HG03135 (cell line): ENCODE results near the gene AP3D1.
"Not testable (repeated sequence)": the region's sequence is repeated elsewhere in the genome, so short reads cannot be mapped to it uniquely, and the experiment has no call there.

ENCODE experiments used
- ATAC-seq: cut with Tn5 transposase; IDR thresholded peaks from one replicate; pipeline ENCODE4 v1.9.1; 2021; ENCODE audit warnings: mild to moderate bottlenecking, moderate library complexity; ENCODE audit not compliant: unreplicated experiment

The AP3D1 gene

GRCh38 chr19:2091926-2092525 lies 59.3 kb downstream of the AP3D1 start:
- not testable (repeated sequence) for ATAC-seq

- ATAC-seq: no peak
Measured at GRCh38 chr19:2089727-2090053, 61.7 kb downstream of the AP3D1 start.

- no peak for ATAC-seq
Measured at GRCh38 chr19:2089001-2089711, 62.2 kb downstream of the AP3D1 start.

- peak; percentile 28 for ATAC-seq
Measured at GRCh38 chr19:2087621-2088100, 63.7 kb downstream of the AP3D1 start.

- peak; percentile 12 for ATAC-seq
Measured at GRCh38 chr19:2086695-2087620, 64.4 kb downstream of the AP3D1 start.

GRCh38 chr19:2084993-2085720 lies 66.2 kb downstream of the AP3D1 start:
- ATAC-seq: peak; percentile 35

- no peak for ATAC-seq
Measured at GRCh38 chr19:2083174-2083854, 68.1 kb downstream of the AP3D1 start.

- no peak for ATAC-seq
Measured at GRCh38 chr19:2081873-2082810, 69.2 kb downstream of the AP3D1 start.

- no peak for ATAC-seq
Measured at GRCh38 chr19:2080336-2080988, 70.9 kb downstream of the AP3D1 start.

- ATAC-seq: no peak
Measured at GRCh38 chr19:2079865-2080301, 71.5 kb downstream of the AP3D1 start.

- no peak for ATAC-seq
Measured at GRCh38 chr19:2079076-2079864, 72.1 kb downstream of the AP3D1 start.

GRCh38 chr19:2077833-2078619 lies 73.3 kb downstream of the AP3D1 start:
- no peak for ATAC-seq

- no peak for ATAC-seq
Measured at GRCh38 chr19:2077398-2077797, 74.0 kb downstream of the AP3D1 start.

- ATAC-seq: no peak
Measured at GRCh38 chr19:2076526-2076944, 74.8 kb downstream of the AP3D1 start.

GRCh38 chr19:2072757-2073551 lies 78.4 kb downstream of the AP3D1 start:
- no peak for ATAC-seq

GRCh38 chr19:2070986-2071673 lies 80.2 kb downstream of the AP3D1 start:
- no peak for ATAC-seq
